Measurements from ENCODE around the gene TPCN2.

- TF ChIP-seq CTCF (IDR thresholded peaks at IDR 0.05) (no peak), POLR2A (IDR thresholded peaks at IDR 0.05) (no peak), POLR2AphosphoS5 (IDR thresholded peaks at IDR 0.05) (no peak), EP300 (IDR thresholded peaks at IDR 0.05) (no peak)
Observed at GRCh38 chr11:69095300-69095699, 46.6 kb downstream of the TPCN2 start.
